AG04450 (cell line): ENCODE measurements around the gene RNF212. TPM values are rescaled to one million over a fixed set of nuclear protein-coding genes. Genes with fewer than 3 reads are reported as not detected.

Experiments
- CTCF ChIA-PET: fragments of 300-600, 350-600 bp; formaldehyde crosslinking; extraction: SDS; loops from one replicate; lab custom pipeline; 2022; ENCODE audit warnings: antibody characterized with exemption, inconsistent platforms; lab: Charles Lee
- POLR2A ChIA-PET: fragments of 350-600 bp; formaldehyde crosslinking; extraction: SDS; loops from one replicate; lab custom pipeline; 2021; ENCODE audit warnings: antibody characterized with exemption, inconsistent platforms; lab: Yijun Ruan, JAX
- DNase-seq: peaks from one replicate; pipeline ENCODE4 v3.0.0-alpha.2; 2011; ENCODE audit warnings: low read depth, low spot score
- H3K27ac ChIP-seq: one replicate; pipeline ENCODE4 v1.5.1; 2012; ENCODE audit warnings: low read depth, low read length, control low read depth
- H3K27me3 ChIP-seq: one replicate; pipeline ENCODE4 v1.6.0; 2012; ENCODE audit warnings: low read length; ENCODE audit not compliant: control insufficient read depth, insufficient read depth
- H3K4me3 ChIP-seq: 2 replicates; pipeline ENCODE4 v1.5.1; 2011; ENCODE audit warnings: mild to moderate bottlenecking, low read depth, low read length, control low read depth
- H3K9me3 ChIP-seq: 2 replicates; pipeline ENCODE4 v1.5.1; 2012; ENCODE audit warnings: low read length; ENCODE audit not compliant: control insufficient read depth, insufficient read depth
- polyA plus RNA-seq: library from polyadenylated mRNA; depleted of rRNA; stranded (reverse); fragments of >200 nt; gene quantifications from 2 replicates; pipeline ENCODE4 v1.2.3, GENCODE V29; 2011
- TF ChIP-seq, protein P1 (sequence below): IDR thresholded peaks from 2 replicates; pipeline ENCODE4 v1.5.1; 2011; ENCODE audit warnings: low read depth, low read length, control low read depth, inconsistent platforms

RNF212 gene
- polyA plus RNA-seq, 1 experiment, result 0.88 TPM

DNA sequence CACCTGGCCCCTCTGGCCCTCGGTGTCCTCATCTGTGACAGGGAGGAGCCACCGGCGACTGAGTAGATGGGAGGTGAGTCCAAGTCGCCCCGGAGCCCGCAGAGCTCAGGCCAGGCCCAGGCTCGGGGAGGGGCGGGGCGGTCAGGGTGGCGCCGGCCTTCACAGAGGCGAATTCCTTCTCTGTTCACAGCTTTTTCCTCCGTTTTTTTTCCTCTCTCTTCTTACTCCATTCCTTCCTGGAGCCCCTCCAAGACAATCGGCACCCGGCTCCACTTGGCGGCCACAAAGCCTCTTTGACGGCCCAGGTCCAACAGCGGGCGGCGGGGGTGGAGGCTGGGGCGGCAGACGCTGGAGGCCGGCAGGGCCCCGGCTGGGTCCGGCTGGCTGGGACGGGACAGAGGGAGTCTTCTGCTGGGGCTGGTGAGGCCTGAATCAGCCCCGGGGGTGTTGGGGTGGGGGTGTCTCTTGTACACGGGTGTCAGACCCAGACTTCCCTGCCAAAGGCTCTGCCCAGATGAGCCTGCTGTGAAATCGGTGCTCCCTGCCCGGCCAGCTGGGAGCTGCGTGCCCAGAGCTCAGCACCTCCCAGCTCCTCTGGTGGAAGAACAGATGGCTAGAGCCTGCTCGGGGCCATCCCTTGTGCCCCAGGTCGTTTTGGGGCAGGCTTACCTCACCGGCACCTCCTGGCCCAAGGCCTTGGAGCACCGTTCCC, 79.4 kb downstream of the RNF212 start:
- H3K27me3 ChIP-seq, result no peaks in the 10 kb centered on the region
- H3K4me3 ChIP-seq, result no peak overlapping the region
- DNase-seq, result no peak
- TF ChIP-seq, protein P1, sequence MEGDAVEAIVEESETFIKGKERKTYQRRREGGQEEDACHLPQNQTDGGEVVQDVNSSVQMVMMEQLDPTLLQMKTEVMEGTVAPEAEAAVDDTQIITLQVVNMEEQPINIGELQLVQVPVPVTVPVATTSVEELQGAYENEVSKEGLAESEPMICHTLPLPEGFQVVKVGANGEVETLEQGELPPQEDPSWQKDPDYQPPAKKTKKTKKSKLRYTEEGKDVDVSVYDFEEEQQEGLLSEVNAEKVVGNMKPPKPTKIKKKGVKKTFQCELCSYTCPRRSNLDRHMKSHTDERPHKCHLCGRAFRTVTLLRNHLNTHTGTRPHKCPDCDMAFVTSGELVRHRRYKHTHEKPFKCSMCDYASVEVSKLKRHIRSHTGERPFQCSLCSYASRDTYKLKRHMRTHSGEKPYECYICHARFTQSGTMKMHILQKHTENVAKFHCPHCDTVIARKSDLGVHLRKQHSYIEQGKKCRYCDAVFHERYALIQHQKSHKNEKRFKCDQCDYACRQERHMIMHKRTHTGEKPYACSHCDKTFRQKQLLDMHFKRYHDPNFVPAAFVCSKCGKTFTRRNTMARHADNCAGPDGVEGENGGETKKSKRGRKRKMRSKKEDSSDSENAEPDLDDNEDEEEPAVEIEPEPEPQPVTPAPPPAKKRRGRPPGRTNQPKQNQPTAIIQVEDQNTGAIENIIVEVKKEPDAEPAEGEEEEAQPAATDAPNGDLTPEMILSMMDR, result no peak
- ChIA-PET CTCF (interaction anchor here (1.0 kb wide), 1 partner anchor 659 kb away, joined by 3 read pairs; no protein-coding TSS in a partner anchor), POLR2A (interaction anchor here (0.5 to 1.5 kb wide), 4 partner anchors 10 to 344 kb away, joined by 3 to 11 read pairs (median 4); no protein-coding TSS in a partner anchor)
- no peak overlapping the region for H3K27ac ChIP-seq
- H3K9me3 ChIP-seq, result no peaks in the 10 kb centered on the region; the same call in 1 of the 2 replicates

DNA sequence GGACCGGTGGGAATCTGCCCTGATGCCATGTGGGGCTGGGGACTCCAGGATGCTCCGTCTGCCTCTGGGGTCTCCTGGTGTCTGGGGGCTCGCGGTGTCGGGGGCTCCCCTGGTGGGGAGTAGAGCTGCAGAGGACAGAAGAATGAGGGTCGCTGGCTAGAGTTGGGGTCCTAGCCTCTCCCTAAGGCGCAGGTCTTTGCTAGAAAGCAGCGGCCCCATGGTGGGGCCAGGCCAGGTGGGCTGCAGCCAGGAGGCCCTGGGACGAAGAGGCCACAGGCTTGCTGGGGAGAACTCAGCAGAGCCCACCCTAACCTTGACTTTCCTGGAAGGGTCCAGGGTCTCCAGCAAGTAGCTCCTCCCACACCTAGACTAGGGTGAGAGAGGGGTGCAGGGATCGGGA, 80.5 kb downstream of the RNF212 start:
- no peaks in the 10 kb centered on the region; the same call in 1 of the 2 replicates for H3K9me3 ChIP-seq
- no peak for DNase-seq
- POLR2A ChIA-PET, result no interaction called here
- H3K27me3 ChIP-seq, result no peaks in the 10 kb centered on the region
- H3K27ac ChIP-seq, result no peak overlapping the region
- TF ChIP-seq, protein P1, result no peak
- CTCF ChIA-PET, result interaction anchor here (0.6 kb wide), 1 partner anchor 34 kb away, joined by 5 read pairs; no protein-coding TSS in a partner anchor
- H3K4me3 ChIP-seq, result no peak overlapping the region

DNA sequence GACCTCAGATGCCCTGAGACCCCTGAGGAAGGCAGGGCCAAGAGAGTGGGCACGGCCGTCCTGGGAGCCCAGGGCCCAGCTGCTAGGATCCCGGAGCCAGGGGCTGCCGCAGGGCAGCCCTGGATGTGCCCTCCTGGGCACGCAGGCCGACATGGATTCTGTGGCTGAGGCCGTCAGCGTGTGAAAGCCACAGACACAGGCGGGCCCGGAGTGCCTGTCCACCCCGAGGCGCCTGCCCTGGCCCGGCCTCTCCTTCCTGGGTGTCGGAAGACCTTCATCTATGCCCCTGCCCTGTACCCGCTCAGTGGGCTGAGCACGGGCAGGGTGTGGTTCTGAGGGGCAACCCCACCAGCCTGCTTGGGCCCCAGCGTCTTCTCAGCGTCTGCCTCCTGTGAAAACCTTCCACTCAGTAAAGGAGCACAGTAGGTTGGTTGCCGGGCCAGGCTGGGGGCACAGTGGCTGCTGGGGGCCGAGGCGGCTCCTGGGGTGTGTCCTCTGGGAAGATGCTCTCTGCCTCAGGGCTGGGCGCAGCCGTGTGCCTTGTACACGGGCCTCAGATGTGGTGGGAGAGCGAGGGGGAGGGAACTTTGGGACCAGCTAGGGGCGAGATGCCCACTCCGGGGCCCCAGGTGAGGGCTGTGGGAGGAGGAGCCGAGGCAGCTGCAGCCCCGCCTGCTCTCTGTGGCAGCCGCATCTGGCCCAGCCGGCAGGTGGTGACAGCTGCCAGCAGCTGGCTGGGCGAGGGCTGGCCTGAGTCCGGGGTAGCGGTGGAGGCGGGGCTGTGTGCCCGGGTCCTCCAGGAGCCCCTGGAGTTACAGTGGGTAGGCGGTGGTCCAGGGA, 81.2 kb downstream of the RNF212 start:
- no peak overlapping the region for H3K27ac ChIP-seq
- TF ChIP-seq, protein P1, result no peak
- H3K4me3 ChIP-seq, result no peak overlapping the region
- POLR2A ChIA-PET, result no interaction called here
- CTCF ChIA-PET, result no interaction called here
- no peak for DNase-seq
- no peaks in the 10 kb centered on the region for H3K27me3 ChIP-seq
- no peaks in the 10 kb centered on the region; the same call in 1 of the 2 replicates for H3K9me3 ChIP-seq

DNA sequence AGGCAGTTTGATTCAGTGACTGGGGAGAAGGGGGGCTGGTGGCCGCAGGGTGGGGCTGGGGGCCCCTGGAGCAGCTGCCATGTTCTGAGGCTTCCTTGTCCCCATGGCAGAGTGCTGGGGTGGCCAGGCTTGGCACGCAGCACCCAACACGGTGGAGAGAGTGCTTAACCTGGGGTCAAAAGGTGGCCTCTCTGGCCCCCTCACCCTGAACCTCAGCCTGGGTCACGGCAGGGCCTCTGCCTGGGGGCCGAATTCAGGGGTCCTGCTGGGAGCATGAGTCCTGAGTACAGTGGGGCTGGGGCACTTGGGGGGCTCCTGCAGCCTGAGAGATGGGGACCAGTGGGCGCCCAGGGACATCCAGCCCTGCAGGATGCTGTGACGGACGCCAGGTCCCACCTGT, 82.0 kb downstream of the RNF212 start:
- TF ChIP-seq, protein P1, result no peak
- Histone ChIP-seq H3K27ac (no peak overlapping the region), H3K9me3 (no peaks in the 10 kb centered on the region; the same call in 1 of the 2 replicates), H3K4me3 (no peak overlapping the region), H3K27me3 (no peaks in the 10 kb centered on the region)
- no peak for DNase-seq
- POLR2A ChIA-PET, result no interaction called here
- CTCF ChIA-PET, result no interaction called here
